ENCODE data around the gene PKD1L1.
"Not testable (repeated sequence)": the region's sequence is repeated elsewhere in the genome, so short reads cannot be mapped to it uniquely, and the experiment has no call there.

The PKD1L1 gene

GRCh38 chr7:47948141-47948790, at the start of gene PKD1L1:
PKD1L1 (minus strand) TSS chr7:47948466; CDS start chr7:47948440, 26 bp downstream.
- DNase-seq: no peak

- no peak for DNase-seq
These were observed 44.2 kb upstream of the PKD1L1 start for GRCh38 chr7:47992446-47992845.

- peak in 49 of 51 donors; percentile 9 to 78 (median 49) for DNase-seq
These were observed 43.6 kb upstream of the PKD1L1 start for GRCh38 chr7:47991741-47992311.

- DNase-seq: no peak
These were observed 43.0 kb upstream of the PKD1L1 start for GRCh38 chr7:47991270-47991669.

GRCh38 chr7:47990592-47990991, 42.3 kb upstream of the PKD1L1 start:
- DNase-seq: no peak

GRCh38 chr7:47989607-47990400, 41.5 kb upstream of the PKD1L1 start:
- DNase-seq: not testable (repeated sequence)

- DNase-seq: no peak
These were observed 40.5 kb upstream of the PKD1L1 start for GRCh38 chr7:47988496-47989386.

- DNase-seq: peak in 1 of 51 donors; percentile 37
These were observed 34.3 kb upstream of the PKD1L1 start for GRCh38 chr7:47982610-47983009.

GRCh38 chr7:47980648-47981047, 32.4 kb upstream of the PKD1L1 start:
- DNase-seq: not testable (repeated sequence)

GRCh38 chr7:47979832-47980181, 31.5 kb upstream of the PKD1L1 start:
- DNase-seq: no peak

- DNase-seq: peak; percentile 47 to 93 (median 81)
These were observed 31.0 kb upstream of the PKD1L1 start, which contains the start of gene HUS1 for GRCh38 chr7:47979145-47979831. HUS1 (minus strand) TSS chr7:47979615; CDS start chr7:47979519, 96 bp downstream.

- no peak for DNase-seq
These were observed 30.5 kb upstream of the PKD1L1 start for GRCh38 chr7:47978790-47979144.

GRCh38 chr7:47973739-47974138, 25.5 kb upstream of the PKD1L1 start:
- DNase-seq: no peak

GRCh38 chr7:47970761-47971160, 22.5 kb upstream of the PKD1L1 start:
- no peak for DNase-seq

GRCh38 chr7:47968847-47969774, 20.8 kb upstream of the PKD1L1 start:
- peak in 35 of 51 donors; percentile 4 to 72 (median 34) for DNase-seq

- DNase-seq: no peak
These were observed 19.4 kb upstream of the PKD1L1 start for GRCh38 chr7:47967708-47968107.

GRCh38 chr7:47967123-47967522, 18.9 kb upstream of the PKD1L1 start:
- no peak for DNase-seq

- peak in 3 of 51 donors; percentile 6 to 23 (median 18) for DNase-seq
These were observed 17.2 kb upstream of the PKD1L1 start for GRCh38 chr7:47965456-47965855.

- DNase-seq: no peak
These were observed 14.0 kb upstream of the PKD1L1 start for GRCh38 chr7:47962262-47962661.

- DNase-seq: no peak
These were observed 8.9 kb upstream of the PKD1L1 start for GRCh38 chr7:47957156-47957555.
